Medulla oblongata (tissue), 1 donor: ENCODE results near the gene CMSS1.
A peak's percentile ranks its signal among the peaks of the same experiment; 100 is the strongest.
"Not testable (repeated sequence)": the region's sequence is repeated elsewhere in the genome, so short reads cannot be mapped to it uniquely, and the experiment has no call there.

Experiments used
- DNase-seq: peaks from one replicate; pipeline ENCODE4 v3.0.0-alpha.2; 2015; ENCODE audit errors: extremely low spot score

Gene CMSS1

DNA sequence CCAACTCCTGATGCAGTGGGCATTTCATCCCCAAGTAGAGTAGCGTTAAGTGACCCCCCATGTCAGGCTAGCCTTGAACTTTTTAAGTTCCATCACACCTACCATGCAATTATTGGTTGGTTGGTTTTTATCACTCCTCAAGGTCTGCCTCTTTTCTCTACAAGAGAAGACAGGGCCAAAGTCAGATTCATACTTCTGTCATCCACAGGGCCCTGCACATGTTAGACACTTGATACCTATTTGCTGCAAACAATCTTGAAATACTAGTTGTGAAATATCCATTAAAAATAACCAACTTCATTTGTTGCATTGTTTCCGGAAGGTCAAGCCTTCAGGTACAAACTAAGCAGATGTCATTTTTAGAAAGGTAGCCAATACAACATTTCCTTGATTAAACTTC, 1.2 kb downstream of the CMSS1 start:
- DNase-seq, result no peak

DNA sequence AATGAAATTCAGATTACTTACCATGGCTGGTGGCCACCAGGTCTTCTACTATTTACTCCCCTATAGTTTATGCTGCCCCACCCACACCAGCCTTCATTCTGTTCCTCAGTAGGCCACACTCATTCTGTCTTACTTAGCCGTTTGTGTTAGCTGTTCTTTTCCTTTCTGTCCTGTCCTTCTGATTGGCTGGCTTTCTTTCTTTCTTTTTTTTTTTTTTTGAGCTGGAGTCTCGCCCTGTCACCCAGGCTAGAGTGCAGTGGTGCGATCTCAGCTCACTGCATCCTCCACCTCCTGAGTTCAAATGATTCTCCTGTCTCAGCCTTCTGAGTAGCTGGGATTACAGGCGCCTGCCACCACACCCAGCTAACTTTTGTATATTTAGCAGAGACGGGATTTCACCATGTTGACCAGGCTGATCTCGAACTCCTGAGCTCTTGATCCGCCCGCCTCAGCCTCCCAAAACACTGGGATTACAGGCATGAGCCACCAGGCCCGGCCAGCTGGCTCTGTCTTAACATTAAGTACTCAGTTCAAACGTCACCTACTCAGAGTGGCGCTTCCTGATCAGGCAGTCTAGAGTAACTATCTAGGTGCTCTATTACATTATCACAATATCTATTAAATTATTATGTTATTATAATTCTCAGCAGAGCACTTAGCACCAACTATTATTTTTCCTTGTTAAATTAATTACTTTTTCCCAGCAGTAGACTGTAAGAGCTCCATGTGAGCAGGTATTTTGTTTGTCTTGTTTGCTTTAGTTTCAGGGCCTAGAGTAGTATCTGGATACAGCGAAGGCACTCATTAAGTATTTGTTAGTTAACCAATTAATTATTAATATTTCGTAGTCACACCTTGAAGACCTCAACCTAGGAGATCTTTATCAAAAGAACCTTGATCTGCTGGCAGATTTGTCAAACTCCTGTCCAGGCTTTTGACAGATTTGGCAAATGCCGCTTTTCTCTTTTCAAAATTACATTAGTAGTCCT, 6.4 kb downstream of the CMSS1 start:
- no peak for DNase-seq

DNA sequence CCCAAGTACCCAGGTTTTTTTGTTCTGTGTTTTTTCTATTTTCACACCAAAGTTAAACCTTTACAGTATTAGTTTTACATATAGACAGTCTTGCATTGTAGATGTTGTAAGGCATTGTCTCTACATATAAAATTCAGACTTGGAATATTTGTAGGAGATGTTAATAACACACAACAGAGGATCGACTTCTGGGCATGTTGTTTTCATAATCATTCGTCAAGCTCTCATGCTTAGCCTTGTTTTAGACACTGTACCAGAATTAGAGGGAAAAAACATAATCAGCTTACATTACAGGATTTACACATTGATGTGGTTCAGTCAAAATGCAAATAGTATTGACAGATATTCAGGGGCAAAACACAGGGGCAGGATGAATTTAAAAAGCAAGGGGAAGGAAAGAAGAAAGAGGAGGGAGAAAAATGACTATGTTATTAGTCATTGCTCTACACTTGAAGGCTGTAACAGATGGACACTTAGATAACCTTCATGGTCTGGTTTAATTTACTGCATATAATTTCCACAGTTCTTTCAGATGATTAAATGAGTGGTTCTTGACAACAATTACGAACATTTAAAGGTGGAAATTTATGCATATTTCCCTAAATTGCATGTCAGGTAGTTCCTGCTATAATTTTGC, 7.5 kb downstream of the CMSS1 start:
- no peak for DNase-seq

DNA sequence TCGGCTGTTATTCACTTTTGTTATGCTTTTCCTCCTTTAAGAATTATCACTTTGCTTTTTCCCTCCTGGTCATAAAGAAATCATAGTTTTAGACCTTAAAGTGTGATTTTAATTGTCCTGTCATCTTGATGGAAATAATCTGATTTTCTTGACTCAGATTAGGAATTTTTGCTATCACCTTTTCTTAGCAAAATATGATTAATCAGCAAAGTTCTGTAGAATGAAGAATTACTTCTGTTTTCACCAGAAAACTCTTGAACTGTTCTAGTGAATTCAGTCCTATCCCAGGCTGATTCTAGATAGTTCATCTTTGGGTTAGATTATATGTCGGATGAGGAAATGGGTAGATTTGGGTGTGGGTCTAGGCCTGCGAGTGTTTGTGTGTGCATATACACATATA, 12.2 kb downstream of the CMSS1 start:
- DNase-seq, result no peak

DNA sequence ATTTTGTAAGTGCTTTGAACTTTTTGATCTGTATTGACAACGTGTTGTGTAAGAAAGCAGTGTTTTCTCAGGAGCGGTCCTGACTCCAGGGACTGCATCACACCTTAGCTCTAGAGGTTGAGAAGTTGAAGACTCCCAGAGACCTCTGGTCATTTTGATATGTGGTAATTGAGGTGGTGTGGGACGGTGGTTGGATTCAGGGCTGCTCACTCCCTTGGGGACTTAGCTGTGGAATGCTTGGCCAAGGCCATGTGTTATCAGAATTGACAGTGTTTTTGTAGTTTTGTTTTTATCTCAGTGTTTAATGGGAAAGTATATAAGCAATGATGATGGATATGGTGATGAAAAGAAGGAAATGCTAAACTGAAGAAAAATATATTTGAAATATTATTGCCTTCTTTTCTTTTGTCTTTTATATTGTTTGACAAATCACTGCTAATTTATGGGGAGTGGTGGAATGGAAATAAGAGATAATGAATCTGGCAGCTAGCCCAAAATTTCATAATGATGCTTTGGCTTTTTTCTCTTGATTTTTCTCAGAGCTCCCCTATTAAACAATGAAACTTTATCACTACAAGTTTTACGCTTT, 16.0 kb downstream of the CMSS1 start:
- DNase-seq, result no peak

DNA sequence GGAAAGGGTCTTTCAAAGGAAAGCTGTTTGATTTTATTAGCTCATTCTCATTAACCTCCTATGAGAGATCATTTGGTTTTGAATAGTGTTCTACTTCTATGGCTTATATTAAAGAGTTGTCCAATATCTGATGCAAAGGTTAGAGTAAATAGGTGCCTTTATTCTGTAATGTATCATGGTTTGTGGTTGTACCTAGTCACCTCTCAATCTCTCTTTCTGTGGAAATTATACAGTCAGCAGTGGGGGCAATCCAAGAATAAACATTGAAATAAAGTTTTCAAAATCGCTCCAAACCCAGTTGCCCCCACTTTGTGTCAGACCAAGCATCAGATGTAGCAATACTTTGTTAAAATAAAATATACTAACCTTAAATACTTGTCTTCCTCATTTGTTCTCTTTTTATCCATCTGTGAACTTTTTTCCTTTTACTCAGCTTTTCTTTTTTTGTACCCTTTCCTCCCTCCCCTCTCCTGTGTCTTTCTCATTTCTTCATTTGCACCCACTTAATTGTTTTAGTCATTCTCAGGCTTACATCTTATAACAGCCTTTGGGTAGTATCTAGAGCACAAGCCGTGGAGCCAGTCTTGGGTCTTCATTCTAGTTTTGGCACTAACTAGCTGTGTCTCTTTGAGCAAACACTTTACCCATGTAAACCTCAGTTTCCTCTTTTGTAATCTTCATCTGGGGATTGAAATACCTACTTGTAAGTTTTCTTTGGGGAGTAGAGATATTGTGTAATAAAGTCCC, 16.7 kb downstream of the CMSS1 start:
- DNase-seq, result no peak

DNA sequence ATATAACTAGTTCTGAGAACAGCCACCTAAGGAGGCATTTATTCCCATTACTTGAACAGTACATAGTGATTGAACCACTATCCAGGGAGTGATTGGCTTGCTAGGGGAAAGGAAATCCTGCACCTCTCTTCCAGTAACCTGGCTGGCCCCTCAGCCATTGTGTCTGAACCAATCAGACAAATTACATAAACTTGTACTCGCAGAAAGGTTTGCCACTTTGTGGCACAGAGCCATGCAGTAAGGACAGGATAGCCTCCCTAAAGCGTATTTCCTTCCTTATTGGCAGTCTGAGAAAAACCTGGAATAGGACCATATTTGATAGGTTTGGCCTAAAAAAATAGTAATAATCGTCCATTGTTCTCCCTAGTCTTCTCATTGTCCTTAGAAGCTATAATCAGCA, 19.0 kb downstream of the CMSS1 start:
- no peak for DNase-seq

DNA sequence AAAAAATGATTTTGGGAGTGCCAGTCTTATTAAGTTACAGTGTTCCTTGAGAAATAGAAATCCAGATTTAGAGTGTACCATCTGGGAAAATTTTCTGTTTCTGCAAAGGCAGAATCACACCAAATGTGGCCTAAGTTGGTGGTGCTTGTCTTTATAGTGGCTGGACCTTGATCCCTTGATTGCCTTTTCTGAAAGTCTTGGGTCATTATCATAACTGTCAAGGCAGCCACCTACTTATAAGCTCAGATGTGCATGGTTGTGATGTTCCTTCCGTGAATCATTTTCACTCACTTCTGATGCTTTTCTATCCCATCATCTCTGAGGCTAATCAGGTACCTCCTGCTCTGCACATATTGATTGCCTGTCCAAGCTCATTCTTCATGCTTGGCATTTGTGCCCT, 20.1 kb downstream of the CMSS1 start:
- DNase-seq, result no peak

DNA sequence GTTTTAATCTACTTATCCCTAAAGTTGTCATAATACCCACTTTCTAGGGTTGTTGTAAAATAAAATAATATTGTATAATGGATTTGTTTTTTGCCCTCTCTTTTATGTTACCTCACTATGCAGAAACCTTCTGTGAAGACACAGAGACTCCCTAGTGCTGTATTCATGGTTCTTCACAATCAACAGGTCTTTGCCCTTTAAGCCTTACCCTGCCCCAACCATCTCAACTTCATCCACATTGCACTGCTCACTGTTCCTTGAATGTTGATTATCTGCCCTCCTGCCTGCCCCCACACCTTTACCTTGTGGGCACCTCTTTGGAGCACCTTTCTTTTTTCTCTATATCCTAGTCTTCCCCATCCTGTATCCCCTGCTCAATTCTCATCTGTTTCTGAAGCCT, 21.1 kb downstream of the CMSS1 start:
- DNase-seq, result no peak

DNA sequence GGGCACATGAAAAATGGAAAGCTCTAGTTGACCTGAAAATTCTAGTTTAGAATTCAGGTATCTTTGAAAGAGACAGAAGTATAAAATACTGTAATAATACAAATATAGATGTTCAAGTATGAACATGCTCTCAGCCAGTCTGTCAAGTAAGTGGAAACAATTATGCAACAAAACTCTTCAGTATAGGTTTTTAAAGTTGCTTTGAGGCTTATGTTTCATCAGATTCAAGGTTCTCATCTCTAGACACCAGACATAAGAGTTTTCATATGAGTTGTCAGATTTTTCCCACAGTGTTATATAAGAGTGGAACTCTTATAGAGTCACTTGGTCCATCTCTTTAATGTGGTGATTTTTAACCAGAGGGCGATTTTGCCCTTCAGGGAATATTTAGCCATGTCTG, 22.0 kb downstream of the CMSS1 start:
- no peak for DNase-seq

DNA sequence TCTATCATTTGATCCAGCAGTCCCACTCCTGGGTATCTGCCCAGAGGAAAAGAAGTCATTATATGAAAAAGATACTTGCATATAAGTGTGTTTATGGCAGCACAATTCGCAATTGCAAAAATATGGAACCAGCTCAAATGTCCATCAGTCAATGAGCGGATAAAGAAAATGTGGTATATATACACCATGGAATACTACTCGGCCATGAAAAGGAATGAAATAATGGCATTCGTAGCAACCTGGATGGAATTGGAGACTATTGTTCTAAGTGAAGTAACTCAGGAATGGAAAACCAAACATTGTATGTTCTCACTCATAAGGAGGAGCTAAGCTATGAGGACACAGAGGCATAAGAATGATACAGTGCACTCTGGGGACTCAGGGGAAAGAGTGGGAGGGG, 24.3 kb downstream of the CMSS1 start:
- not testable (repeated sequence) for DNase-seq

DNA sequence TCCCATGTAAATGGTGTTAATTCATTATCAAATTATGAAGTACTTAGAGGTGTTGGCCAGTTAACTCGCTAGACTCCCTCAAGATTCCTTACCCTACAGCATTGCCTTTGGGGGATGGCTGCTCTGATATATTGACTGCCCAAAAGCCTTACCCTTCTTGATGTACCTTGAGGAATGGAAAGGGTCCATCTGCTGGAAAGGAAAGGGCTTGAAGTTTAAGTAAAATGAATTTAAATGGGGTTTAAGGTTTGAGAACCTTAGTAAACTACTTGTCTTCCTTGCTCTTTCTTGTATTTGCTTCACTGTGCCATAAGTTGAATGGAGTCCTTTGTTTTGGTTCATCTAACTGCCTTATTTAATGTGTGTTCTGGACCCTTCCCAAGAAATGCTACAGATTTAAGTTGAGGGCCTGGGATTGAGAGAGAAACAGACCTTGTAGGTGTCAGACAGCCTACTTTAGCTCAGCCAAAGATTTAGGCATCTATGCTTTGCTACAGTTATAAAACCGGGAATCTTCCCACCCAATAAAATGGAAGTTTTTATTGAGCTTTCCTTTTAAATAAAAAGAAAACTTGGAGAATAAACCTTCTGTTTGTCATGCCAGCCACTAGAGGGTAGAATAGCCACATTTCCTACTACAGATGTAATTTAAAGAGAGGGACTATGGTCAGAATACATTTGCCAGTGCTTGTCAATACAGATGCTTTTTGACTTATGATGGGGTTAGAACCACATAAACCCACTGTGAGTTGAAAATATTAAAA, 25.3 kb downstream of the CMSS1 start:
- DNase-seq, result peak; percentile 60

DNA sequence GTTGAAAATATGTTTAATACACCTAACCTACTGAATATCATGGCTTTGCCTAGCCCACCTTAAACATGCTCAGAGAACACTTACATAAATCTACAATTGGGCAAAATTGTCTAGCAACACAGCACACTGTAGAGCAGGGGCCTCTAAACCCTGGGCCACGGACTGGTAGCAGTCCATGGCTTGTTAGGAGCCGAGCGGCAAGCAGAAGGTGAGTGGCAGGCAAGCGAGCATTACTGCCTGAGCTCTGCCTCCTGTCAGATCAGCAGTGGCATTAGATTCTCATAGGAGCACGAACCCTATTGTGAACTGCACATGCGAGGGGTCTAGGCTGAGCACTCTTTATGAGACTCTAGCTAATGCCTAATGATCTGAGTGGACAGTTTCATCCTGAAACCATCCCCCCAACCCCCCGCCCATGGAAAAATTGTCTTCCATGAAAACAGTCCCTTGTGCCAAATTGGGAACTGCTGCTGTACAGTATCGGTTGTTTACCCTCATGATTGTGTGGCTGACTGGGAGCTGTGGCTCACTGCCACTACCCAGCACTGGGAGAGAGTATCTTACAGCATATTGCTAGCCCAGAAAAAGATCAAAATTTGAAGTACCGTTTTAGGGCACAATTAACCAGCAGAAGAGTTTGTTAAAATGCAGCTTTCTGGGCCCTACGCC, 26.1 kb downstream of the CMSS1 start:
- no peak for DNase-seq

DNA sequence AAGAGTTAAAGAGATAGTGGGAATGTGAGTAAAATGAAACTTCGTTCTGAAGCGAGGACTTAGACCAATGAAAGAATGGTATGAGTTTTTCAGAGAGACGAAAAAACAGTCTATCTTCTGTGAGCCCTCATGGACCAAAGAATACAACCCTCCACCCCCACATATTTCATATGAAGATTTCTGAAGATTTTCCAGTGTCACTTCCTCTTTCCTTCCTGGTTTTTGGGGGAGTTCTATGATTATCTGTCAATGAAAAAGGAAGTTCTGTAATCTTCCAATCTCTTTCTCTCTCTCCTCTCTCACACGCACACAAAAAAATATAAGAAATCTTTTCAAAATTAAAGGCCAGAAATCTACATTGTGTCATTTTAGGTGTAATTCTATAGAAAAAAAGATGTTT, 27.7 kb downstream of the CMSS1 start:
- DNase-seq, result no peak

DNA sequence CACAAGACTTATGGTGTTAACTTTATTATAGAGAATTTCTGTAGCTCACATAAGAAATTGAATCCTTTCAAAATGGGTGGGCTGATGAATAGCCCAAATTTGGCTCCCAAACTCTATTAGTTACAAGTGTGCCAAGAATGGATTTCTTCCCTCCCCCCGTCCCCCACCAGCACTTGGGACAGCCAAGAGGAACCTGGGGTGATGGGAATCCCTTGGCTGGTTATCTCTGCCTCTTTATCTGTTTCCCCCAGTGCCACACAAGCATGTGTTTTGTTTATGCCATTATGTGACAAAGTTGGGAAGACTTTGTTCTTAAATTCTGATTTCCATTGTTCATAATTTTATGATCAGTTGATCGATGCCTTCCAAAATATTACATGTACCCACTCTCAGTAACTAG, 28.3 kb downstream of the CMSS1 start:
- DNase-seq, result no peak

DNA sequence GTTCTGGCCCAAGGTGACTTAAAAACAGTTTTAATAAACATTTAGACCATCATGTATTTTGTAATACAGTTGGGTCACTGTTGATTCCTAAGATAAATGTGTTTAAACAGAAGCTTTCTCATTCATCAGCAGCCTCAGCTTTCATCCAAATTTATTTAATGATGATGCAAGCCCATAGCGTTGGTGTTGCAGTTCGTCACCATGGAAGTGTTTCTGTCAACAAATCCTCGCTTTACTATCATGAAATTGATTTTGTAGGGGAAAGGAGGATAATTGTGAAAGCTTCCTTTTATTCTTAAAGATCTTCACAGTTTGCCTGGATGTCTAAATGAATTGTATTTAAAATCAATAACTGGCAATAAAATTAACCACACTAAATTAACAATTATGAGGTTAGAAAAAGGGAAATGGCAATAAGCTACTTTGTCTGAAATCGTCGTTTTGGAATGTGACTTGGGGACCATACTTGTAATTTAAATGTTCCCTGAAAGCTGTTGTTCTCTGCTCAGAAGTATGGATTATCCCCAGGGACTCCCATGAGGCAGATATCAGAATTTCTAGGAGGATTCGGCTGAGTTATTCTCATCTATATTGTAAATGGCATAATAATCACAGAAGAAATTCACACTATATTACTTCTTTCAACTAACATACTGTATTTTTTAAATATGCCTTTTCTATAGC, 29.0 kb downstream of the CMSS1 start:
- DNase-seq, result no peak

DNA sequence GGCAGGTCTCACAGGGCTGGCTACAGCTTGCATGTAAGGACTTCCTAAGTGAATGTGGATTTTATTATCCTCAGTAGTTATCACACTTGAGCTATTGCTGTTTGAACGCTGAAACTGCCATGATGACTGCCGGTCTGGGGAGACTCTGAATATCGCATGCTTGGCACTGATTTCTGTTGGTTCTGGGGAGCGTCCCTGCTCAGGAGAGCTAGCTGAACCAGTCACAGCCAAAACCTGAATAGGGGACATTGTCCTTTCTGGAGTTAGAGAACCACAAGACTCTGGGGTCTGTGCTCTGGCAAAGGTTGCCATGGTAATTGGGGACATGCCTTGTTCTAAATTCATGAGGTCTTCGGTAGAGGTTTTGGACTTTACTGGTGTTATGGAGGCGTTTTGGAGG, 30.8 kb downstream of the CMSS1 start:
- no peak for DNase-seq

DNA sequence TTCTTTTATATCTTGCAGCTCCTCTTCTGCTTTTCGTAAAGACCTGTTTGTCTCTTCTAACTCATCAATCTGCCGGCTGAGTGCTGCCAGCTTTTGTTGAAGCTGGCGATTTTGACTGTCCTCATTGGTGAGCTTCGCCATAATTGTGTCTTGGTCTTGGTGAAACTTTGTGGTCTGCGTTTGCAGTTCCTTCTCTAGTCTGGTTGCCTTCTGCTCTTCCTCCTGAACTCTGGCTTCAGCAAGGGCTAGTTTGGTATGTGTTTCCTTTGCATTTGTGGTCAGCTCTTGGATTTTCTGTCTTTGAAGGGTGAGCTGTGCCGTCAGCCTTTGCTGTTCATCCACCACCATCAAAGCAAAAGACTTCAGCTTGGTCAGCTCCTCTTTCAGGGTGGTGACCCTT, 32.9 kb downstream of the CMSS1 start:
- DNase-seq, result no peak

DNA sequence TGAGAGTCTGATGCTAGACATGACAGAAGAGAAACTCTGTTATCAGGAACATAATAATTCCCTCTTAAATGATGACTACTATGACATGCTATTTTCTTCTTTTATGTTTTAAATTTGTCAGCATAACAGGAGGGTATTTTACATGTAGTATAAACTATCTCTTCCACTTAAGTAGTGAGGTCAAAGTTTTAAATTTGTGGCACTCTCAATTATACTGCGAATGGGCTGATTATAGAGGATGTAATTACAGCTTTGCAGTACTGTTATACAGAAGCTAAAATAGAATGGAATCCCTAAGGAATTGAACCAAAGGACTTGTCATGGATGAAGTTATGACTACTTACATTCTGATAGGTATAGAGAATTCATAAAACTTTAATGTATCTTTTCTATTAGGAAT, 34.3 kb downstream of the CMSS1 start:
- DNase-seq, result no peak

DNA sequence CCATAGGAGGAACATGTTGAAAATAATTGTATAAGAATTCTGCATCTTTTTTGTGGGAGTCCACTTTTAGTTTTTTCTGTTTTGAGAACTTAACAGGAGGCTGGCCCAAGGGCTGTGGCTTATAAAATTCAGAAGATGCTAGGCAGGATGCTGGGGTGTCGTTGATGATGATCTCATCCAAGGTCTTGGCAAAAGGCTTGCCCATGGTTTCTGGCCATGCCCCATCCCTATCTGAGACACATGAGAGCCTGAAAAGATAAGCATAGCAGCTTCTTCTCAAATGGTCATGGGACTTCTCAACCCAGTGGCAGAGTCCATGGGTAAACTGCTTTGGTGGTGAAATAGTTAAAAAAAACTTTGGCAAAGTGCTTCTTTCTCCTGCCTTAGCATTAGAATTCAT, 35.2 kb downstream of the CMSS1 start:
- no peak for DNase-seq
